Thyroid gland (tissue), 4 donors: ENCODE results near the gene IL21R. TPM values are rescaled to one million over a fixed set of nuclear protein-coding genes. Genes with fewer than 3 reads are reported as not detected.

ENCODE experiments used
- DNase-seq, 2 donors: peaks; one replicate each; pipeline ENCODE4 v3.0.0-alpha.2; 2019
- H3K27ac ChIP-seq, 3 donors: fragments of 200-600 bp; sonication (generic); 1 replicate in 2 of 3; 2 replicates in 1 of 3; pipeline ENCODE4 v1.5.1; 2016 to 2019; ENCODE audit warnings: mild to moderate bottlenecking in 1 of 3, moderate library complexity in 1 of 3
- H3K27me3 ChIP-seq: fragments of 200-600 bp; sonication (generic); one replicate; pipeline ENCODE4 v1.5.1; 2019
- H3K36me3 ChIP-seq, 2 donors: fragments of 200-600 bp; sonication (generic); one replicate each; pipeline ENCODE4 v1.5.1; 2016 to 2019
- H3K4me1 ChIP-seq, 2 donors: fragments of 200-600 bp; sonication (generic); one replicate each; pipeline ENCODE4 v1.5.1; 2017 to 2019
- H3K4me3 ChIP-seq, 3 donors: fragments of 200-600 bp; sonication (generic); replicated peaks in 1 of 3; 1 replicate in 2 of 3; 2 replicates in 1 of 3; pipeline ENCODE4 v1.5.1; 2016; ENCODE audit warnings: mild to moderate bottlenecking in 1 of 3
- H3K9me3 ChIP-seq: fragments of 200-600 bp; sonication (generic); one replicate; pipeline ENCODE4 v1.5.1; 2017
- POLR2A ChIP-seq, 2 donors: fragments of 450-650 bp; IDR thresholded peaks; one replicate each; pipeline ENCODE4 v1.6.1; 2017; ENCODE audit warnings: antibody characterized with exemption in 2 of 2, mild to moderate bottlenecking in 2 of 2, moderate library complexity in 1 of 2
- WGBS, 2 donors: methylation state at CpG; one replicate each; pipeline ENCODE4 v1.1.5; 2017; 5-methylcytosine and 5-hydroxymethylcytosine counted together
- intact Hi-C: fragments of 100-400 bp; cut with DNase I; formaldehyde crosslinking; loops from one replicate; pipeline ENCODE4 v1.15.1; 2023
- total RNA-seq, 4 donors: library from RNA; depleted of rRNA; stranded (reverse); fragments of >200 nt; gene quantifications; one replicate each; pipeline ENCODE4 v1.2.3, GENCODE V29; 2016
- TF ChIP-seq, protein P1 (sequence below), 6 experiments: fragments of 200-600 bp in 3 of 6; fragments of 450-650 bp in 3 of 6; sonication (generic) in 3 of 6; IDR thresholded peaks; one replicate each; pipeline ENCODE4 v1.5.1; 2016 to 2019; ENCODE audit warnings: antibody characterized with exemption in 6 of 6, mild to moderate bottlenecking in 2 of 6, inconsistent platforms in 1 of 6, moderate library complexity in 1 of 6

Gene IL21R
- total RNA-seq, 4 donors from 2014 or later = 0.11 to 0.88 (median 0.32) TPM

- WGBS, 2 donors = 81 to 89% methylated on average over 6 of the region's 6 CpGs
- H3K4me1 ChIP-seq = no peaks in the 10 kb centered on the region
- intact Hi-C loops = loop anchor here (5.0 kb wide), 1 partner anchor 127 kb away; no protein-coding TSS in a partner anchor
- H3K27ac ChIP-seq = no peak overlapping the region
- no peaks in the 10 kb centered on the region for H3K27me3 ChIP-seq
- no peak for DNase-seq
- H3K9me3 ChIP-seq = no peaks in the 10 kb centered on the region
- H3K36me3 ChIP-seq = peaks cover 11 to 42% of the 10 kb centered on the region in 2 donors
- no peak overlapping the region for H3K4me3 ChIP-seq
- TF ChIP-seq, protein P1, sequence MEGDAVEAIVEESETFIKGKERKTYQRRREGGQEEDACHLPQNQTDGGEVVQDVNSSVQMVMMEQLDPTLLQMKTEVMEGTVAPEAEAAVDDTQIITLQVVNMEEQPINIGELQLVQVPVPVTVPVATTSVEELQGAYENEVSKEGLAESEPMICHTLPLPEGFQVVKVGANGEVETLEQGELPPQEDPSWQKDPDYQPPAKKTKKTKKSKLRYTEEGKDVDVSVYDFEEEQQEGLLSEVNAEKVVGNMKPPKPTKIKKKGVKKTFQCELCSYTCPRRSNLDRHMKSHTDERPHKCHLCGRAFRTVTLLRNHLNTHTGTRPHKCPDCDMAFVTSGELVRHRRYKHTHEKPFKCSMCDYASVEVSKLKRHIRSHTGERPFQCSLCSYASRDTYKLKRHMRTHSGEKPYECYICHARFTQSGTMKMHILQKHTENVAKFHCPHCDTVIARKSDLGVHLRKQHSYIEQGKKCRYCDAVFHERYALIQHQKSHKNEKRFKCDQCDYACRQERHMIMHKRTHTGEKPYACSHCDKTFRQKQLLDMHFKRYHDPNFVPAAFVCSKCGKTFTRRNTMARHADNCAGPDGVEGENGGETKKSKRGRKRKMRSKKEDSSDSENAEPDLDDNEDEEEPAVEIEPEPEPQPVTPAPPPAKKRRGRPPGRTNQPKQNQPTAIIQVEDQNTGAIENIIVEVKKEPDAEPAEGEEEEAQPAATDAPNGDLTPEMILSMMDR (IDR thresholded peaks at IDR 0.05) = no peak
- TF ChIP-seq POLR2A (IDR thresholded peaks at IDR 0.05) = no peak
These were observed 42.4 kb upstream of the IL21R start for GRCh38 chr16:27359615-27360014.

DNA sequence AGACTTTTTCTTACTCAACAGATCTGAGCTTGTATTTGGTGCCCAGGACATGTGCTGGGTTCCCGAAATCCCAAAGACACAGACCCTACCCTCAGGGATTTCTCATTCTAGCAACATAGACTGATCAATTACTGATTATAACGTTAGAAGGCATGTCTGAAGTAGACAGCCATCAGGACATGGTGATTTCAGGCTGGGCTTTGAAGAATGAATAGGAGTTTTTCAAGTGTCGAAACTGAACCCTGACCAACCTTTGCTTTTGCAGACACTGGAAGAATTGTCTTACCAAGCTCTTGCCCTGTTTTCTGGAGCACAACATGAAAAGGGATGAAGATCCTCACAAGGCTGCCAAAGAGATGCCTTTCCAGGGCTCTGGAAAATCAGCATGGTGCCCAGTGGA, 40.0 kb upstream of the IL21R start:
- Histone ChIP-seq H3K27ac (no peak overlapping the region), H3K27me3 (no peaks in the 10 kb centered on the region), H3K4me3 (no peak overlapping the region), H3K9me3 (no peaks in the 10 kb centered on the region), H3K36me3 (peaks cover 8 to 33% of the 10 kb centered on the region in 2 donors), H3K4me1 (no peaks in the 10 kb centered on the region)
- intact Hi-C loops = loop anchor here (5.0 kb wide), 1 partner anchor 130 kb away; no protein-coding TSS in a partner anchor
- DNase-seq = no peak
- 92 to 100% methylated on average over 3 of the region's 3 CpGs for WGBS, 2 donors
- TF ChIP-seq, protein P1 (IDR thresholded peaks at IDR 0.05) = no peak
- no peak for TF ChIP-seq POLR2A (IDR thresholded peaks at IDR 0.05)

DNA sequence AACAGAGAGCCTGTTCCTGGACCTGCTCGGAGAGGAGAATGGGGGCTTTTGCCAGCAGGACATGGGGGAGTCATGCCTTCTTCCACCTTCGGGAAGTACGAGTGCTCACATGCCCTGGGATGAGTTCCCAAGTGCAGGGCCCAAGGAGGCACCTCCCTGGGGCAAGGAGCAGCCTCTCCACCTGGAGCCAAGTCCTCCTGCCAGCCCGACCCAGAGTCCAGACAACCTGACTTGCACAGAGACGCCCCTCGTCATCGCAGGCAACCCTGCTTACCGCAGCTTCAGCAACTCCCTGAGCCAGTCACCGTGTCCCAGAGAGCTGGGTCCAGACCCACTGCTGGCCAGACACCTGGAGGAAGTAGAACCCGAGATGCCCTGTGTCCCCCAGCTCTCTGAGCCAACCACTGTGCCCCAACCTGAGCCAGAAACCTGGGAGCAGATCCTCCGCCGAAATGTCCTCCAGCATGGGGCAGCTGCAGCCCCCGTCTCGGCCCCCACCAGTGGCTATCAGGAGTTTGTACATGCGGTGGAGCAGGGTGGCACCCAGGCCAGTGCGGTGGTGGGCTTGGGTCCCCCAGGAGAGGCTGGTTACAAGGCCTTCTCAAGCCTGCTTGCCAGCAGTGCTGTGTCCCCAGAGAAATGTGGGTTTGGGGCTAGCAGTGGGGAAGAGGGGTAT, 39.3 kb upstream of the IL21R start:
- intact Hi-C loops = loop anchor here (5.0 kb wide), 1 partner anchor 130 kb away; no protein-coding TSS in a partner anchor
- Histone ChIP-seq H3K27ac (no peak overlapping the region), H3K4me1 (peaks cover 0 to 3% of the 10 kb centered on the region in 2 donors), H3K36me3 (peaks cover 8 to 33% of the 10 kb centered on the region in 2 donors), H3K9me3 (no peaks in the 10 kb centered on the region), H3K27me3 (no peaks in the 10 kb centered on the region), H3K4me3 (no peak overlapping the region)
- no peak for DNase-seq
- 88 to 96% methylated on average over 8 to 13 of the region's 16 CpGs for WGBS, 2 donors
- TF ChIP-seq POLR2A (IDR thresholded peaks at IDR 0.05) = no peak
- TF ChIP-seq, protein P1 (IDR thresholded peaks at IDR 0.05) = no peak

DNA sequence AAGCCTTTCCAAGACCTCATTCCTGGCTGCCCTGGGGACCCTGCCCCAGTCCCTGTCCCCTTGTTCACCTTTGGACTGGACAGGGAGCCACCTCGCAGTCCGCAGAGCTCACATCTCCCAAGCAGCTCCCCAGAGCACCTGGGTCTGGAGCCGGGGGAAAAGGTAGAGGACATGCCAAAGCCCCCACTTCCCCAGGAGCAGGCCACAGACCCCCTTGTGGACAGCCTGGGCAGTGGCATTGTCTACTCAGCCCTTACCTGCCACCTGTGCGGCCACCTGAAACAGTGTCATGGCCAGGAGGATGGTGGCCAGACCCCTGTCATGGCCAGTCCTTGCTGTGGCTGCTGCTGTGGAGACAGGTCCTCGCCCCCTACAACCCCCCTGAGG, 38.7 kb upstream of the IL21R start:
- WGBS, 2 donors = 100% methylated on average over 2 to 3 of the region's 5 CpGs
- no peak overlapping the region for H3K4me3 ChIP-seq
- H3K9me3 ChIP-seq = no peaks in the 10 kb centered on the region
- intact Hi-C loops = loop anchor here (5.0 kb wide), 1 partner anchor 131 kb away; no protein-coding TSS in a partner anchor
- TF ChIP-seq POLR2A (IDR thresholded peaks at IDR 0.05) = no peak
- TF ChIP-seq, protein P1 (IDR thresholded peaks at IDR 0.05) = no peak
- H3K27me3 ChIP-seq = no peaks in the 10 kb centered on the region
- peaks cover 3 to 7% of the 10 kb centered on the region in 2 donors for H3K4me1 ChIP-seq
- no peak overlapping the region for H3K27ac ChIP-seq
- DNase-seq = no peak
- peaks cover 8 to 33% of the 10 kb centered on the region in 2 donors for H3K36me3 ChIP-seq

DNA sequence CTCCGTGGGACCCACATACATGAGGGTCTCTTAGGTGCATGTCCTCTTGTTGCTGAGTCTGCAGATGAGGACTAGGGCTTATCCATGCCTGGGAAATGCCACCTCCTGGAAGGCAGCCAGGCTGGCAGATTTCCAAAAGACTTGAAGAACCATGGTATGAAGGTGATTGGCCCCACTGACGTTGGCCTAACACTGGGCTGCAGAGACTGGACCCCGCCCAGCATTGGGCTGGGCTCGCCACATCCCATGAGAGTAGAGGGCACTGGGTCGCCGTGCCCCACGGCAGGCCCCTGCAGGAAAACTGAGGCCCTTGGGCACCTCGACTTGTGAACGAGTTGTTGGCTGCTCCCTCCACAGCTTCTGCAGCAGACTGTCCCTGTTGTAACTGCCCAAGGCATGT, 38.2 kb upstream of the IL21R start:
- Histone ChIP-seq H3K27ac (no peak overlapping the region), H3K9me3 (no peaks in the 10 kb centered on the region), H3K4me1 (peaks cover 3 to 7% of the 10 kb centered on the region in 2 donors), H3K4me3 (no peak overlapping the region), H3K36me3 (peaks cover 8 to 33% of the 10 kb centered on the region in 2 donors), H3K27me3 (no peaks in the 10 kb centered on the region)
- WGBS, 2 donors = 75 to 86% methylated on average over 1 to 9 of the region's 9 CpGs
- intact Hi-C loops = loop anchor here (5.0 kb wide), 1 partner anchor 131 kb away; no protein-coding TSS in a partner anchor
- DNase-seq = peak; percentile 68 to 70
- TF ChIP-seq, protein P1 (IDR thresholded peaks at IDR 0.05) = no peak
